Measurements from ENCODE around the gene PREX1. TPM values are rescaled to one million over a fixed set of nuclear protein-coding genes. Genes with fewer than 3 reads are reported as not detected.
A peak's percentile ranks its signal among the peaks of the same experiment; 100 is the strongest.

Gene PREX1
- total and polyA plus RNA-seq, 2 of the 4 experiments (the other 2 are of a cell fraction): 0.67 to 0.72 TPM

GRCh38 chr20:48846516-48847492 lies 19.0 kb upstream of the PREX1 start:
- Histone ChIP-seq H3K27ac (ENCODE audit: insufficient read depth, low read length) (no peak overlapping the region), H3K4ac (ENCODE audit: low read depth, low read length) (no peak overlapping the region; the same call in 1 of the 2 replicates), H3K79me1 (ENCODE audit: low read depth in 1 of 2, low read length in 2 of 2) (no peaks in the 10 kb centered on the region), H2AK5ac (ENCODE audit: low read depth, low read length) (no peak overlapping the region), H3K4me3 (ENCODE audit: insufficient read depth, low read depth, low read length) (no peak overlapping the region), H3K36me3 (ENCODE audit: control insufficient read depth, insufficient read depth, low read length) (no peaks in the 10 kb centered on the region), H2BK20ac (ENCODE audit: low read depth, low read length) (no peak overlapping the region; the same call in 1 of the 2 replicates), H4K5ac (ENCODE audit: low read depth, low read length) (no peak overlapping the region), H3K9ac (ENCODE audit: low read depth, low read length) (no peak overlapping the region), H3K9me1 (ENCODE audit: insufficient read depth, low read length) (no peaks in the 10 kb centered on the region), H3K4me2 (ENCODE audit: low read depth, low read length) (no peak overlapping the region), H2BK5ac (ENCODE audit: low read depth, low read length, poor library complexity, severe bottlenecking) (no peak overlapping the region), H2AK9ac (replicated peaks; ENCODE audit: low read depth, low read length, poor library complexity) (no peak overlapping the region), H3K14ac (replicated peaks; ENCODE audit: low read depth, low read length) (no peak overlapping the region), H4K91ac (ENCODE audit: insufficient read depth, low read depth, low read length) (no peak overlapping the region), H4K8ac (ENCODE audit: low read depth in 2 of 2, low read length in 2 of 2) (no peak overlapping the region), H2AFZ (replicated peaks; ENCODE audit: low read length, poor library complexity) (peak overlapping the region; percentile 14), H3K23ac (ENCODE audit: low read depth, low read length) (no peak overlapping the region), H3K4me1 (ENCODE audit: control insufficient read depth, insufficient read depth, low read length) (no peaks in the 10 kb centered on the region), H3K9me3 (ENCODE audit: control insufficient read depth, insufficient read depth, low read length) (no peaks in the 10 kb centered on the region), H3K56ac (ENCODE audit: extremely low read depth, insufficient read depth, low read length) (no peak overlapping the region), H2BK120ac (ENCODE audit: low read depth, low read length) (no peak overlapping the region), H2BK15ac (ENCODE audit: low read depth, low read length) (no peak overlapping the region), H3K27me3 (ENCODE audit: control insufficient read depth, insufficient read depth, low read length) (peaks cover 4% of the 10 kb centered on the region; the same call in 1 of the 2 replicates), H4K20me1 (ENCODE audit: insufficient read depth, low read length) (no peaks in the 10 kb centered on the region), H3K18ac (ENCODE audit: low read depth, low read length) (no peak overlapping the region)
- BruUV-seq (replicated peaks): no TSS peak
- dilution Hi-C loops (cut with HindIII; ENCODE audit: low sequenced_read_pairs, unreplicated experiment): no loop called here
- no peak for DNase-seq
- in situ Hi-C loops (cut with MboI; ENCODE audit: low sequenced_read_pairs): no loop called here
- no peak for TF ChIP-seq MAZ (IDR thresholded peaks at IDR 0.05; ENCODE audit: borderline replicate concordance, low read depth, low read length)
- ChIA-PET POLR2A (ENCODE audit: unreplicated experiment) (no interaction called here), CTCF (no interaction called here)
- intact Hi-C loops (cut with micrococcal nuclease): no loop called here
- 57% methylated on average over 2 of the region's 12 CpGs; no CpG with 5 or more reads in 1 of the 2 experiments for WGBS, 2 experiments (ENCODE audit: extremely low coverage in 2 of 2, insufficient read length in 1 of 2)
- no peak for ATAC-seq (ENCODE audit: low read depth)
